Mucosa of descending colon (tissue), 3 donors: ENCODE measurements around the gene BRD3. TPM values are rescaled to one million over a fixed set of nuclear protein-coding genes. Genes with fewer than 3 reads are reported as not detected.

Source experiments
- ATAC-seq: fragments of 200-7000 bp; cut with Tn5 transposase; one replicate; pipeline ENCODE4 v1.9.1; 2020; ENCODE audit warnings: mild to moderate bottlenecking, moderate library complexity
- DNase-seq, 3 donors: peaks; one replicate each; pipeline ENCODE4 v3.0.0-alpha.2; 2020
- H3K36me3 ChIP-seq: fragments of 200-600 bp; one replicate; pipeline ENCODE4 v1.8.0; 2021; ENCODE audit warnings: low read depth, mild to moderate bottlenecking
- H3K4me1 ChIP-seq: fragments of 200-600 bp; one replicate; pipeline ENCODE4 v1.8.0; 2021; ENCODE audit warnings: low read depth, mild to moderate bottlenecking
- H3K4me3 ChIP-seq: fragments of 200-600 bp; one replicate; pipeline ENCODE4 v1.8.0; 2021; ENCODE audit warnings: mild to moderate bottlenecking
- H3K9me3 ChIP-seq: fragments of 200-600 bp; one replicate; pipeline ENCODE4 v1.8.0; 2021; ENCODE audit warnings: mild to moderate bottlenecking
- intact Hi-C, 2 donors: fragments of 100-400 bp; cut with DNase I in 1 of 2; cut with micrococcal nuclease in 1 of 2; formaldehyde crosslinking; loops; one replicate each; pipeline versions ENCODE4 v1.11.0 to v1.11.1; 2022; cut with DNase I, micrococcal nuclease
- total RNA-seq, 3 donors: library from RNA; stranded (reverse); fragmentation: NEBNext Ultra II Directional in 2 of 3; extraction: Animal tissue kit (Norgen Biotek cat#: 25700) in 2 of 3; gene quantifications; one replicate each; pipeline versions ENCODE4 v1.2.1 to v1.2.4, GENCODE V29; 2021 to 2023
- TF ChIP-seq, protein P1 (sequence below): fragments of 200-600 bp; IDR thresholded peaks from one replicate; pipeline ENCODE4 v1.8.0; 2022; ENCODE audit warnings: antibody characterized with exemption, mild to moderate bottlenecking
- donor health status: DM: no; HTN: no; CAD: no; lungs with moderate emphysema.
- donor health status: DM: no; HTN: no; CAD: no.
- donor health status: DM: no; HTN: yes; CAD: no.

The BRD3 gene
- total RNA-seq, 3 donors from 2014 or later: 19.4 to 56.0 (median 29.4) TPM

DNA sequence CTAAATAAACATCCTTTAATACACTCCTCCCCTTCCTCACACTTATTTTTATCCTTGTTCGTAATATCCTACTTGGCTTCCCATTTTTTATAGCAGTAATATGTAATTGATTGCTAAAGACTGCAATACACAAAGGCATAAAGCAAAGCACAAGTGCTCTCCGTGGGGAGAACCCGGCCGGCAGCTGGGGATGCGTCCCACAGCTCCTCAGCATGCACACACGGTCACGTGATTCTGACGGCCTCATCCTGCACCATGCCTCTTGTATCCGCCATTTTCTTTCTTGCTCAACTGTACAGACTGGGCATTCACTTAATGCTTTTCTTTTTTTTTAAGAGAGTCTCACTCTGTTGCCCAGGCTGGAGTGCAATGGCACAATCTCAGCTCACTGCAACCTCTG is 39.8 kb downstream of the BRD3 start:
- Histone ChIP-seq H3K9me3 (no peaks in the 10 kb centered on the region), H3K36me3 (peaks cover 3% of the 10 kb centered on the region), H3K4me1 (peaks cover 6% of the 10 kb centered on the region), H3K4me3 (no peak overlapping the region)
- TF ChIP-seq, protein P1, sequence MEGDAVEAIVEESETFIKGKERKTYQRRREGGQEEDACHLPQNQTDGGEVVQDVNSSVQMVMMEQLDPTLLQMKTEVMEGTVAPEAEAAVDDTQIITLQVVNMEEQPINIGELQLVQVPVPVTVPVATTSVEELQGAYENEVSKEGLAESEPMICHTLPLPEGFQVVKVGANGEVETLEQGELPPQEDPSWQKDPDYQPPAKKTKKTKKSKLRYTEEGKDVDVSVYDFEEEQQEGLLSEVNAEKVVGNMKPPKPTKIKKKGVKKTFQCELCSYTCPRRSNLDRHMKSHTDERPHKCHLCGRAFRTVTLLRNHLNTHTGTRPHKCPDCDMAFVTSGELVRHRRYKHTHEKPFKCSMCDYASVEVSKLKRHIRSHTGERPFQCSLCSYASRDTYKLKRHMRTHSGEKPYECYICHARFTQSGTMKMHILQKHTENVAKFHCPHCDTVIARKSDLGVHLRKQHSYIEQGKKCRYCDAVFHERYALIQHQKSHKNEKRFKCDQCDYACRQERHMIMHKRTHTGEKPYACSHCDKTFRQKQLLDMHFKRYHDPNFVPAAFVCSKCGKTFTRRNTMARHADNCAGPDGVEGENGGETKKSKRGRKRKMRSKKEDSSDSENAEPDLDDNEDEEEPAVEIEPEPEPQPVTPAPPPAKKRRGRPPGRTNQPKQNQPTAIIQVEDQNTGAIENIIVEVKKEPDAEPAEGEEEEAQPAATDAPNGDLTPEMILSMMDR: no peak
- DNase-seq (no peak), ATAC-seq (no peak)
- intact Hi-C loops: no loop called here

DNA sequence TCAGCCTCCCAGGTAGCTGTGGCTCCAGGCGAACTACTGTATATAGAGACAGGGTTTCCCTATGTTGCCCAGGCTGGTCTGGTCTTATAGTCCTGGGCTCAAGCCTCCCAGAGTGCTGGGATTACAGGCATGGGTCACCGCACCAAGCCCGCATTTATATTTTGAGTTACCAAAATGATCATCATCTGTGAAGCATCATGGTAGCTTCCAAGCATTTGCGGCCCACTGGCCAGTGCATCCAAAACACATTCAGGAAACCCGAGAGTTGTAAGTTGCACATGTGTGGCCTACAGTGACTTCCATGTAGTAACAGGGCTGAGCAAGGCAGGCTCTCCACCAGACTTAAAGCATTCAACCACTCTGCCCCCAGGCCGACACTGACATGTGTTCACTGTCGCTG is 40.3 kb downstream of the BRD3 start:
- no peak for DNase-seq
- TF ChIP-seq, protein P1: no peak
- peaks cover 3% of the 10 kb centered on the region for H3K36me3 ChIP-seq
- H3K4me1 ChIP-seq: peaks cover 6% of the 10 kb centered on the region
- no peak overlapping the region for H3K4me3 ChIP-seq
- ATAC-seq: no peak
- intact Hi-C loops: no loop called here
- no peaks in the 10 kb centered on the region for H3K9me3 ChIP-seq

DNA sequence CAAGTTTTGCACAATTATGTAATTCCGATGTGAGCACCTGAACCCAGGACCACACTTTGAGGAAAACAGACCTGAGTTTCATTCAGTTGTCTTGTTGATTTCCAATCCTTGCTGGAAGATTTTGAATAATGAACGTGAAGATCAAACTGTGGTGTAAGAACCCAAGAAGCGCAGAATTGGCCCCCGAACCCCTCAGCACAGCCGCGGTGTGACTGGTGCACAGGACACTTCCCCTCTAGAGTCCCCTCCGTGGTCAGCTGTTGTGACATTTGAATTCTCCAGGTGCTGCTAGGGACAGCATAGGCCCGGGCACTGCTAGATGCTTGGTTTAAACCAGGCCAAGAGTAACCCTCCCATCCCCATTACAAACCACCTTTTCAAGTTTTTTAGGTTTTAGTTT is 40.8 kb downstream of the BRD3 start:
- intact Hi-C loops: no loop called here
- H3K4me1 ChIP-seq: peaks cover 6% of the 10 kb centered on the region
- TF ChIP-seq, protein P1: no peak
- H3K4me3 ChIP-seq: no peak overlapping the region
- H3K36me3 ChIP-seq: peaks cover 3% of the 10 kb centered on the region
- H3K9me3 ChIP-seq: no peaks in the 10 kb centered on the region
- ATAC-seq: no peak
- DNase-seq: no peak

DNA sequence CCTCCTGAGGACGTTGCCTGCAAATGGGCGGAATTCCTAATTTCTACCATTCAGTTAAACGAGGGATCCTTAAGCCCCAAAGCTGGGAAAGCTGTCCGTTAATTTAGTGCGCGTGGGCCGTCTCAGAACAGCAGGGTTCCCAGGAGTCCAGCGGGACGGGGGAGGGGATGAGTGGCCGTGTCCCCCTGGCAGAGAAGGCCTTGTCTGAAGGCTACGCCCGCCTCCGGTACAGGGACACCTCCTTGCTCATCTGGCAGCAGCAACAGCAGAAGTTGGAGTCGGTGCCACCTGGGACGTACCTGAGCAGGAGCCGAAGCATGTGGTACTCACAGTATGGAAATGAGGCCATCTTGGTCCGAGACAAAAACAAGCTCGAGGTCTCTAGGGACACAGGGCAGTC is 41.2 kb downstream of the BRD3 start:
- ATAC-seq: no peak
- H3K36me3 ChIP-seq: no peaks in the 10 kb centered on the region
- peaks cover 6% of the 10 kb centered on the region for H3K4me1 ChIP-seq
- peak; percentile 37 to 71 (median 52) for DNase-seq
- H3K9me3 ChIP-seq: no peaks in the 10 kb centered on the region
- intact Hi-C loops: no loop called here
- TF ChIP-seq, protein P1: no peak
- H3K4me3 ChIP-seq: no peak overlapping the region

DNA sequence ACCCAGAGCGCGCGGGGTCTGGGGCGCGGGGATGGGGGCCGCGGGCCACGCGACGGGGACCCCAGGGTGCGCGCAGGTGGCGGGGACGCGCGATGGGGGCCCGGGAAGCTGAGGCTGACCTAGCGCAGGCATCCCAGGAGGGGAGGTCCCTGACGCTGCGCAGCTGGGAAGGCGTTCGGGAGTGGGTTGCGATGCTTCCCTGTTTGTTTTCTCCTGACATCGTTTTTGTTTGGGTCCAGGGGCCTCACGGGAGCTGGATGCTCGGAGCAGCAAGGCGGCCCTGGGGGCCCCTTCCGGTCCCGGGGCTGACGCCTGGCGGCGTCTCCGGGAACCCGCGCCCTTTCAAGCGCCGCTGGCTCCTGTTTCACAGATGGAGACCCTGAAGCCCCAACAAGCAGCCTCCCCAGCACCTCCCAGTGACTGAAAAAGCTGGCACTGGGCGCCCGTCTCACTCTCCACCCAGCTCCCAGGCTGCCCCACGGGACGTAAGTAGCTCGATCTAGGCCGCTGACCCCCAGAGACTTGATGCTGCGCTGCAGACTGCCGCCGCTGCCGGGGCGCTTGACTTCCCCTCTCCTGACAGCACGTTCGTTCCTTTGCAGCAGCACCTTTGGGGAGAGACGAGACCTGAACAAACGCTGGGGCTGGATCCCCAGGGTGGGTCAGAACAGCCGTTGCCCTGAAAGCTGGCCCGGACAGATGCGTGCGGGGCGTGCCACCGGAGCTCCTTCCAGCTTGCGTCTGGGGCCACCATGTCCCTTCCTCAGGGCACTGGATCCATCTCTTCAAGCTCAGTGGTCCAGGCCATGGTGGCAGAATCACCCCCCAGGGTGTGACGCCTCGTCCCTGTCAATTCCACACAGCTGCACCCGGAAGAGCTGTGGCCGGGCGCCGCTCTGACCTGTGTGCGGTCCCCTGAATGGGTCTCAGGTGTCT is 42.0 kb downstream of the BRD3 start:
- no peaks in the 10 kb centered on the region for H3K9me3 ChIP-seq
- TF ChIP-seq, protein P1: no peak
- DNase-seq (peak; percentile 46 to 70 (median 67)), ATAC-seq (peak; percentile 3)
- no peaks in the 10 kb centered on the region for H3K36me3 ChIP-seq
- H3K4me3 ChIP-seq: peak overlapping the region; percentile 50
- peaks cover 6% of the 10 kb centered on the region for H3K4me1 ChIP-seq
- intact Hi-C loops: no loop called here
